ENCODE measurements around the gene IKZF1.

- TF ChIP-seq CTCF (conservative IDR thresholded peaks at IDR 0.05; ENCODE audit: low read depth, low read length) (no peak), RAD21 (IDR thresholded peaks at IDR 0.05; ENCODE audit: low read length) (no peak), POLR2A (IDR thresholded peaks at IDR 0.05; ENCODE audit: low read depth, low read length) (no peak), USF2 (IDR thresholded peaks at IDR 0.05; ENCODE audit: low read depth, low read length) (no peak), ELK1 (IDR thresholded peaks at IDR 0.05; ENCODE audit: borderline replicate concordance, low read depth, low read length) (no peak), CEBPB (IDR thresholded peaks at IDR 0.05; ENCODE audit: low read depth, low read length) (no peak), SMC3 (IDR thresholded peaks at IDR 0.05; ENCODE audit: low read depth, low read length) (no peak), MAFK (IDR thresholded peaks at IDR 0.05; ENCODE audit: low read depth, low read length) (no peak), RFX5 (IDR thresholded peaks at IDR 0.05; ENCODE audit: low read depth, low read length) (no peak), NFE2L2 (IDR thresholded peaks at IDR 0.05; ENCODE audit: low read depth, low read length) (no peak), BHLHE40 (IDR thresholded peaks at IDR 0.05; ENCODE audit: low read depth, low read length) (no peak), MAZ (IDR thresholded peaks at IDR 0.05; ENCODE audit: borderline replicate concordance, low read depth, low read length) (no peak), CHD1 (IDR thresholded peaks at IDR 0.05; ENCODE audit: low read depth, low read length) (no peak), MXI1 (IDR thresholded peaks at IDR 0.05; ENCODE audit: borderline replicate concordance, low read depth, low read length) (no peak)
These were observed 3.0 kb downstream of the IKZF1 start for GRCh38 chr7:50307368-50308032.
